LNCaP clone FGC (cell line): Measurements from ENCODE around the gene TFRC.
"Not testable (repeated sequence)": the region's sequence is repeated elsewhere in the genome, so short reads cannot be mapped to it uniquely, and the experiment has no call there.

Source experiments
- DNase-seq: peaks from one replicate; pipeline ENCODE4 v3.0.0-alpha.2; 2011; ENCODE audit warnings: low read depth
- H3K4me3 ChIP-seq: 2 replicates; pipeline ENCODE4 v1.5.1; 2011; ENCODE audit warnings: mild to moderate bottlenecking, low read depth, low read length, control low read depth
- CTCF ChIP-seq: IDR thresholded peaks from 2 replicates; pipeline ENCODE4 v1.5.1; 2012; ENCODE audit warnings: mild to moderate bottlenecking; ENCODE audit not compliant: control insufficient read depth, insufficient read depth; ENCODE audit errors: extremely low read depth

TFRC gene

GRCh38 chr3:196121066-196121465, 39.2 kb upstream of the TFRC start:
- H3K4me3 ChIP-seq: no peak overlapping the region

GRCh38 chr3:196120291-196120951, 38.5 kb upstream of the TFRC start:
- no peak overlapping the region for H3K4me3 ChIP-seq
- peak; percentile 48 for DNase-seq
- TF ChIP-seq CTCF: no peak

More at GRCh38 chr3:196121066-196121465, 39.2 kb upstream of the TFRC start:
- TF ChIP-seq CTCF: no peak
- DNase-seq: no peak

GRCh38 chr3:196117809-196118208, 35.9 kb upstream of the TFRC start:
- TF ChIP-seq CTCF: no peak
- no peak overlapping the region for H3K4me3 ChIP-seq
- no peak for DNase-seq

- no peak for DNase-seq
- H3K4me3 ChIP-seq: no peak overlapping the region
- TF ChIP-seq CTCF: no peak
These were observed 33.8 kb upstream of the TFRC start for GRCh38 chr3:196115678-196116083.

- TF ChIP-seq CTCF: no peak
- DNase-seq: no peak
- H3K4me3 ChIP-seq: no peak overlapping the region
These were observed 30.1 kb upstream of the TFRC start for GRCh38 chr3:196111939-196112386.

GRCh38 chr3:196108075-196108743, 26.3 kb upstream of the TFRC start:
- no peak overlapping the region for H3K4me3 ChIP-seq
- no peak for DNase-seq
- TF ChIP-seq CTCF: no peak

GRCh38 chr3:196104707-196105106, 22.8 kb upstream of the TFRC start:
- H3K4me3 ChIP-seq, DNase-seq: not testable (repeated sequence)

GRCh38 chr3:196098365-196098980, 16.6 kb upstream of the TFRC start:
- DNase-seq, H3K4me3 ChIP-seq: not testable (repeated sequence)
